Hepatocyte (in vitro differentiated cells): Measurements from ENCODE around the gene MSI2. TPM values are rescaled to one million over a fixed set of nuclear protein-coding genes. Genes with fewer than 3 reads are reported as not detected.

Source experiments
- DNase-seq: peaks from one replicate; pipeline ENCODE4 v3.0.0-alpha.2; 2016; ENCODE audit warnings: low spot score
- H2AFZ ChIP-seq: fragments of 200-600 bp; sonication (generic); 2 replicates; pipeline ENCODE4 v1.6.0; 2016; ENCODE audit warnings: antibody characterized with exemption, mild to moderate bottlenecking
- H3K27ac ChIP-seq: fragments of 200-600 bp; sonication (generic); 2 replicates; pipeline ENCODE4 v1.5.1; 2016; ENCODE audit warnings: mild to moderate bottlenecking
- H3K27me3 ChIP-seq: fragments of 200-600 bp; sonication (generic); 2 replicates; pipeline ENCODE4 v1.6.1; 2016
- H3K36me3 ChIP-seq: fragments of 200-600 bp; sonication (generic); replicated peaks from 2 replicates; pipeline ENCODE4 v1.5.1; 2016; ENCODE audit warnings: low read depth; ENCODE audit not compliant: insufficient read depth
- H3K4me1 ChIP-seq: fragments of 200-600 bp; sonication (generic); 2 replicates; pipeline ENCODE4 v1.5.1; 2016; ENCODE audit warnings: mild to moderate bottlenecking, moderate library complexity; ENCODE audit not compliant: insufficient read depth
- H3K4me2 ChIP-seq: fragments of 200-600 bp; sonication (generic); 2 replicates; pipeline ENCODE4 v1.6.0; 2016
- H3K4me3 ChIP-seq: fragments of 200-600 bp; sonication (generic); 2 replicates; pipeline ENCODE4 v1.5.1; 2016; ENCODE audit warnings: mild to moderate bottlenecking
- H3K79me2 ChIP-seq: fragments of 200-600 bp; sonication (generic); 2 replicates; pipeline ENCODE4 v1.6.0; 2017; ENCODE audit warnings: mild to moderate bottlenecking
- H3K9me2 ChIP-seq: fragments of 200-600 bp; sonication (generic); replicated peaks from 2 replicates; pipeline ENCODE4 v1.6.0; 2017; ENCODE audit warnings: mild to moderate bottlenecking; ENCODE audit not compliant: insufficient read depth
- H3K9me3 ChIP-seq: fragments of 200-600 bp; sonication (generic); 2 replicates; pipeline ENCODE4 v1.5.1; 2016; ENCODE audit warnings: low read depth, mild to moderate bottlenecking
- H4K20me1 ChIP-seq: fragments of 200-600 bp; sonication (generic); 2 replicates; pipeline ENCODE4 v1.6.0; 2016; ENCODE audit warnings: mild to moderate bottlenecking; ENCODE audit not compliant: insufficient read depth, poor library complexity, severe bottlenecking
- CTCF ChIP-seq: fragments of 200-600 bp; sonication (generic); IDR thresholded peaks from 2 replicates; pipeline ENCODE4 v1.5.1; 2016; ENCODE audit warnings: antibody characterized with exemption, mild to moderate bottlenecking; ENCODE audit not compliant: poor library complexity
- EZH2 ChIP-seq: fragments of 200-600 bp; sonication (generic); IDR thresholded peaks from 2 replicates; pipeline ENCODE4 v1.6.1; 2016; ENCODE audit warnings: antibody characterized with exemption, mild to moderate bottlenecking, borderline replicate concordance
- EZH2phosphoT487 ChIP-seq: fragments of 200-600 bp; sonication (generic); IDR thresholded peaks from one replicate; pipeline ENCODE4 v1.6.1; 2018; ENCODE audit warnings: antibody characterized with exemption, mild to moderate bottlenecking, low read depth, moderate library complexity; ENCODE audit not compliant: unreplicated experiment, severe bottlenecking
- WGBS: methylation state at CpG from one replicate; pipeline ENCODE4 v1.1.6; 2016; ENCODE audit warnings: low lambda C conversion rate; ENCODE audit errors: missing lambda C conversion rate; 5-methylcytosine and 5-hydroxymethylcytosine counted together
- polyA plus RNA-seq: library from polyadenylated mRNA; unstranded; fragments of >200 nt; fragmentation: Nextera tagmentation; extraction: Ambion mirVana; gene quantifications from 2 replicates; pipeline ENCODE4 v1.2.1, GENCODE V29; 2016
- total RNA-seq: library from RNA; depleted of rRNA; stranded (reverse); fragments of >200 nt; gene quantifications from 2 replicates; pipeline ENCODE4 v1.2.3, GENCODE V29; 2014

Gene MSI2
- total and polyA plus RNA-seq, 2 experiments from 2014 or later: 16.1 to 60.6 TPM

- Histone ChIP-seq H3K4me2 (no peak overlapping the region), H3K27ac (no peak overlapping the region), H3K79me2 (no peaks in the 10 kb centered on the region), H4K20me1 (no peaks in the 10 kb centered on the region), H3K9me2 (no peaks in the 10 kb centered on the region), H3K4me3 (no peak overlapping the region), H3K9me3 (no peaks in the 10 kb centered on the region), H2AFZ (no peak overlapping the region), H3K4me1 (no peaks in the 10 kb centered on the region), H3K27me3 (peaks cover 4% of the 10 kb centered on the region), H3K36me3 (no peaks in the 10 kb centered on the region)
- TF ChIP-seq CTCF (no peak), EZH2phosphoT487 (no peak), EZH2 (no peak)
- DNase-seq: no peak
- 100% methylated on average over 1 of the region's 1 CpG for WGBS
These were observed 446.9 kb downstream of the MSI2 start for GRCh38 chr17:57703273-57703672.

GRCh38 chr17:57704448-57704847 lies 448.1 kb downstream of the MSI2 start:
- Histone ChIP-seq H3K27ac (no peak overlapping the region), H3K36me3 (no peaks in the 10 kb centered on the region), H3K4me2 (no peak overlapping the region), H2AFZ (no peak overlapping the region), H3K27me3 (peaks cover 4% of the 10 kb centered on the region), H4K20me1 (no peaks in the 10 kb centered on the region), H3K9me2 (no peaks in the 10 kb centered on the region), H3K9me3 (no peaks in the 10 kb centered on the region), H3K79me2 (no peaks in the 10 kb centered on the region), H3K4me3 (no peak overlapping the region), H3K4me1 (no peaks in the 10 kb centered on the region)
- TF ChIP-seq EZH2: no peak
- TF ChIP-seq CTCF: no peak
- TF ChIP-seq EZH2phosphoT487: no peak
- WGBS: 88% methylated on average over 1 of the region's 1 CpG
- DNase-seq: no peak

GRCh38 chr17:57705921-57706695 lies 449.8 kb downstream of the MSI2 start:
- Histone ChIP-seq H3K9me3 (no peaks in the 10 kb centered on the region), H3K27me3 (peaks cover 4% of the 10 kb centered on the region), H3K4me2 (no peak overlapping the region), H3K4me3 (no peak overlapping the region), H3K36me3 (no peaks in the 10 kb centered on the region), H3K27ac (no peak overlapping the region), H3K4me1 (no peaks in the 10 kb centered on the region), H3K9me2 (no peaks in the 10 kb centered on the region), H3K79me2 (no peaks in the 10 kb centered on the region), H2AFZ (no peak overlapping the region), H4K20me1 (no peaks in the 10 kb centered on the region)
- no peak for DNase-seq
- WGBS: 73% methylated on average over 12 of the region's 12 CpGs
- TF ChIP-seq EZH2: no peak
- TF ChIP-seq CTCF: no peak
- TF ChIP-seq EZH2phosphoT487: no peak
